ENCODE data around the gene ABCC5.

The ABCC5 gene

DNA sequence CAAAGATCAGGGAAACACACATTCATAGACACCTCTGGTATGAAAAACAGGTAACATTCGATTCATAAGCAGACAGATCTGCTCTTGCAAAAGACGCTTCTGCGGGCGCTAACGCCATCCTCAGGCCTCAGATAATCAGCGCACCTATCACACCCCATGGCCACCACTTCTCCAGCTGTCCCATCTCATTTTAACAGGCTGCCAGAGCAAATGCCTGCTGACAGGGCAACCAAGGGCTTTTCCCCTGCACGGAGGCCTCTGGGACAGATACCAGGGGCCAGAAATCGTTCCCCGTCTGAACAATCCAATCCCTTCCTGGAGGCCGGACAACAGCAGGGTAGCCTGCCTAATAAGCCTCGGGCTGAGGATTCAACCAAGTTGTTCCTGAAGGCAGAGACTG lies 15.2 kb downstream of the ABCC5 start:
- no peak for DNase-seq (ENCODE audit: low spot score)
- TF ChIP-seq, protein P1, sequence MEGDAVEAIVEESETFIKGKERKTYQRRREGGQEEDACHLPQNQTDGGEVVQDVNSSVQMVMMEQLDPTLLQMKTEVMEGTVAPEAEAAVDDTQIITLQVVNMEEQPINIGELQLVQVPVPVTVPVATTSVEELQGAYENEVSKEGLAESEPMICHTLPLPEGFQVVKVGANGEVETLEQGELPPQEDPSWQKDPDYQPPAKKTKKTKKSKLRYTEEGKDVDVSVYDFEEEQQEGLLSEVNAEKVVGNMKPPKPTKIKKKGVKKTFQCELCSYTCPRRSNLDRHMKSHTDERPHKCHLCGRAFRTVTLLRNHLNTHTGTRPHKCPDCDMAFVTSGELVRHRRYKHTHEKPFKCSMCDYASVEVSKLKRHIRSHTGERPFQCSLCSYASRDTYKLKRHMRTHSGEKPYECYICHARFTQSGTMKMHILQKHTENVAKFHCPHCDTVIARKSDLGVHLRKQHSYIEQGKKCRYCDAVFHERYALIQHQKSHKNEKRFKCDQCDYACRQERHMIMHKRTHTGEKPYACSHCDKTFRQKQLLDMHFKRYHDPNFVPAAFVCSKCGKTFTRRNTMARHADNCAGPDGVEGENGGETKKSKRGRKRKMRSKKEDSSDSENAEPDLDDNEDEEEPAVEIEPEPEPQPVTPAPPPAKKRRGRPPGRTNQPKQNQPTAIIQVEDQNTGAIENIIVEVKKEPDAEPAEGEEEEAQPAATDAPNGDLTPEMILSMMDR (IDR thresholded peaks at IDR 0.05; ENCODE audit: extremely low read depth, missing control alignments), result no peak

DNA sequence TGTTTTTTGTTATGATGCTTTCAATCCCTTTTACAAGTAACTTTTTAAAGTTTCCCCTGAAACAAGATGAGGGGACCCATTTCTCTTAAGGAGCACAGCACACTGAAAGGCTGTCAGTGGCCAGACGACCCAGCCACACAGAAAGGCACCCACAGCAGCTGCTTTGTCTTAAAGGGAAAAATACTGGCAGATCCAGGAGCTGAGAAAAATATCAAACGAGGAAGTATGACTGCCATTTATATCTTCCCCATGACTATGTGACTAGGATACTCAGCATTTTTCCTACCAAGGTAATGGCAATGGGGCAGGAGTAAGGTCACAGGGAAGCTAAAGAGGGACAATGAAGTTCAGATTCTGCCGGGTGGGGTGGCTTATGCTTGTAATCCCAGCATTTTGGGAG lies 15.9 kb downstream of the ABCC5 start:
- DNase-seq (ENCODE audit: low spot score), result no peak
- TF ChIP-seq, protein P1 (IDR thresholded peaks at IDR 0.05; ENCODE audit: extremely low read depth, missing control alignments), result no peak

DNA sequence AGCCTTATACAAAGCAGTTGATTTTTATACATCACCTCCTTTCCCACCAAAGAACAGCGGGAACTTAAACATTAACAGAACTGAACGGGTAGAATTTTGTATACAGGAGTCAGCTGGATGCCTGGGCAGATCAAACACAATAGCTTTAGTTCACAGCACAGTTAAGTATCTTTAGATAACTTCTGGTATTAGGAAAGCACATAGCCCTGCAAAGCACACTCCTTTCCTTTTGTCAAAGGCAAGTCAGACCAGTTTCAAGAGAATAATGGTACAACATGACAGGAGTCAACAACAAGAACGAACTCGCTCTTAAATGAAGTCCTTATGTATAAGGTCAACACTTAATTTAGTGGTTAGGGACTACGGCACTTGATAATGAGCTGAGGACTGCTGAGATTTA lies 26.3 kb downstream of the ABCC5 start:
- DNase-seq (ENCODE audit: low spot score), result no peak
- TF ChIP-seq, protein P1 (IDR thresholded peaks at IDR 0.05; ENCODE audit: extremely low read depth, missing control alignments), result no peak

DNA sequence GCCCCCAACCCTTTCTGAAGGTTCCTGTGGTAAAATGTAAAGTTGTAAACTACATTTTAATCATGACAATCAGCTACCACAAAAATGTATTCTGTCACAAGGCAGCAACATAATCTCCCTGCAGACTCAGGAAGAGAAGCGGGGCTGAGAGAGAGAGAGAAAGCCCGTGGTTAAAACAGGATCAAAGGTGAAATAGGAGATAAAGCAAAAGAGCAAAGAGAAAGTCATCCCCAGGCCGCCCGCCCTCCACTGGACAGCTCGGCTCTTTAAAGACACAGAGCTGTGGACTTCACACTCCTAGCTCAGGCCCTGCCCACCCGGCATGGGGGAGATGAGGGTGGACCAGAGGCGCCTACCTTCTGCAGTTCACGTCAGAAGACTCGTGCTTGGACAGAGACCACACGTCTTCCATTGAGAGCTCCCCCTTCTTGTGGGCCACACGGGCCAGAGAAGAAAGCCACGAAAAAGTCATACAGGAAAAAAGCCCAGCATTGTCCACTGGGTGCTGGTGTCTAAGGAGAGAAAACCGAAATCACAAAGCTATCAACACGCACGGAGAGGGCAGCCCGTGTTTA lies 29.4 kb downstream of the ABCC5 start:
- DNase-seq (ENCODE audit: low spot score), result no peak
- TF ChIP-seq, protein P1 (IDR thresholded peaks at IDR 0.05; ENCODE audit: extremely low read depth, missing control alignments), result no peak

DNA sequence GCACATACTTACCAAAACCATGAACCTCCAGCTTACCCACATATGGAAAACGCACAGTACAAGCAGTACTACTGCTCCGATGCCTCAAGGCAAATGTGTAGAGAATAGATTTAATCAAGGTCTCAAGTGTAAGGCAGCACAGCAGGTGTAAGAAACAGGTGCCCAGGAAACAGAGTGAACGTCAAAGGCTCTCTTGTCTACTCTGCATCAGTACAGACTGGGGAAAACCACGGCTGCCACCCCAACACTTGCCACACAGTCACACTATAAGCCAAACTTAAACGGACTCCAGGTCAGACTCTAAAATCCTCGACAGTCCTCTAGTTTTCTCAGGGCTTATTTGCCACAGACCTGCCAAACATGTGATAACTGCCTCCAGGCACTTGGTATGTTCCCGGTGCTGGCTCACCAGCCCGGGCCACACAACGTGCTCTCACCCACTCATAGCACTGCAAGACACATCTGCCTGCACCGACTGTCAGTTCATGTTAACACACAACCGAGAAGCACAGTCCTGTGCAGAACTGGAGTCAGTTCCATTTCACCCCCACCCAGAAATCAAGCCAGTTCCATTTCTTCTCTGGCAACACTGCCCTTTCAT lies 30.6 kb downstream of the ABCC5 start:
- TF ChIP-seq, protein P1 (IDR thresholded peaks at IDR 0.05; ENCODE audit: extremely low read depth, missing control alignments), result no peak
- DNase-seq (ENCODE audit: low spot score), result no peak

DNA sequence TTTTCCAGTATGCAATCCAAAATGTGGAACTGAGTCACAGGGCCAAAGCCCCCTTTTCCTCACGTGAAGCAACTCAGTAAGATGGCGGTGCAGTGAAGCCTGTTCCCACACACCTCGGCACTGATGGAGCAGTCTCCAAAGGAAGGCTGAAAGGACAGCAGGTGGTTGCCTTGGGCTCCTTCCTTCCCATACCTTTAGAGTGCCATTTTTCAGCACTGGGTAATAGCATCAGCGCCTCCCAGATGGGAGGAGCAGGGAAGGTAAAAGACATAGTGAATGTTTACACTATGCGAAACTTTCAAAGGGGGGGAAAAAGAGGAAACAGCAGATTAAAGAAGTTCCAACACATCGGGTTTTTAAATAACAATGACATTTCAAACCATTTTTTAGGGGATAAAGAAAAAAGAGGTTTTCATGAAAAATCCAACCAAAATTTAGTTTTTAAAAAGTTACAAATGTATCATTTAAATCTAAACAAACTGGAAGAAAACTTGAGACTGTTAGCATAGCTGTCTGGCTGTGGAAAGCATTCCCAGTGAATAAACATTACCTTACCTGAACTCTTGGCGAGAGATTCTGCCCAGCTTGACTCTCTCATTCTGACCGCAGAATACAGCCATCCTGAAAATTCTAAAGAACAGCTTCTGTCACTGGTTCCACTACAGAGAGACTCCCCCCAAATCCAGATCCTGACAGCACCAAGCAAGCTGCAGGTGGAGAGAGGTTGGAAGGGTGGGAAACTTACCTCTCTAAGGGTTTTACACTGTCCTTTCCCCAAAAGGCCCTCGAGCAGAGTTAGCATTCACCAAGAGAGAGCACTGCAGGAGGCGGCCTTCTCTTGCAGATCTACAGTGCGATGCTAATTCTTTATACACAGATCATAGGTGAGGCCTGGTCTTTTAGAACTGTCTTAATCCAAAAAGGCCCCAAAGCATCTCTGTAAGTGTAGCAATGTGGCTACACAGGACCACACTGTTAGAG lies 32.6 kb downstream of the ABCC5 start:
- no peak for DNase-seq (ENCODE audit: low spot score)
- TF ChIP-seq, protein P1 (IDR thresholded peaks at IDR 0.05; ENCODE audit: extremely low read depth, missing control alignments), result no peak

All from GM20000 (cell line).